ENCODE results near the gene PLEKHH1. TPM values are rescaled to one million over a fixed set of nuclear protein-coding genes. Genes with fewer than 3 reads are reported as not detected.
"Not testable (repeated sequence)": the region's sequence is repeated elsewhere in the genome, so short reads cannot be mapped to it uniquely, and the experiment has no call there.

Gene PLEKHH1
- total RNA-seq, 4 donors from 2014 or later: 1.8 to 6.1 (median 4.0) TPM

DNA sequence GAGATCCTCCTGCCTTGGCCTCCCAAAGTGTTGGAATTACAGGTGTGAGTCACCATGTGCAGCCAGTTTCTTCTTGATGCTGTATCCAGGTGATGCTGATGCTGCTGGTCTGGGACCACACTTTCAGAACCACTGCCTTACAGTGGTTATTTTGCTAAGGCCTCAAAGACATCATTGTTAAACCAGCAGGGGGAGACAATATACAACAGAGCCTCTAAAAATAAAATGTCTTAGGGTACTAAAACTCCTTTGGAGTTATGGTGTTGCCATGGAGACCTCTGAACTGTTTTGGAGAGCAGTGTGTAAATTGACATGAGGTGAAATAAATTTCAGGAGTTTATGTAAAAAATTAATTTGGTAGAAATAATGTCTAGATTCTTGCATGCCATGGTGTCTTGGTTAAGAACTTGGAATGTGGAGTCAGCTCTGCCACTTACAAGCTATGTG, 85.5 kb downstream of the PLEKHH1 start:
- Histone ChIP-seq H3K27ac (peak overlapping the region; percentile 34 to 87 (median 81)), H3K36me3 (no peaks in the 10 kb centered on the region), H3K27me3 (no peaks in the 10 kb centered on the region), H3K4me3 (no peak overlapping the region), H3K4me1 (peaks cover 0 to 45% (median 0%) of the 10 kb centered on the region in 3 donors), H3K9me3 (no peaks in the 10 kb centered on the region)
- ATAC-seq: peak; percentile 17
- no peak for TF ChIP-seq POLR2AphosphoS5 (IDR thresholded peaks at IDR 0.05)
- TF ChIP-seq, protein P1, sequence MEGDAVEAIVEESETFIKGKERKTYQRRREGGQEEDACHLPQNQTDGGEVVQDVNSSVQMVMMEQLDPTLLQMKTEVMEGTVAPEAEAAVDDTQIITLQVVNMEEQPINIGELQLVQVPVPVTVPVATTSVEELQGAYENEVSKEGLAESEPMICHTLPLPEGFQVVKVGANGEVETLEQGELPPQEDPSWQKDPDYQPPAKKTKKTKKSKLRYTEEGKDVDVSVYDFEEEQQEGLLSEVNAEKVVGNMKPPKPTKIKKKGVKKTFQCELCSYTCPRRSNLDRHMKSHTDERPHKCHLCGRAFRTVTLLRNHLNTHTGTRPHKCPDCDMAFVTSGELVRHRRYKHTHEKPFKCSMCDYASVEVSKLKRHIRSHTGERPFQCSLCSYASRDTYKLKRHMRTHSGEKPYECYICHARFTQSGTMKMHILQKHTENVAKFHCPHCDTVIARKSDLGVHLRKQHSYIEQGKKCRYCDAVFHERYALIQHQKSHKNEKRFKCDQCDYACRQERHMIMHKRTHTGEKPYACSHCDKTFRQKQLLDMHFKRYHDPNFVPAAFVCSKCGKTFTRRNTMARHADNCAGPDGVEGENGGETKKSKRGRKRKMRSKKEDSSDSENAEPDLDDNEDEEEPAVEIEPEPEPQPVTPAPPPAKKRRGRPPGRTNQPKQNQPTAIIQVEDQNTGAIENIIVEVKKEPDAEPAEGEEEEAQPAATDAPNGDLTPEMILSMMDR (IDR thresholded peaks at IDR 0.05): peak; percentile 58 to 85 (median 82)

DNA sequence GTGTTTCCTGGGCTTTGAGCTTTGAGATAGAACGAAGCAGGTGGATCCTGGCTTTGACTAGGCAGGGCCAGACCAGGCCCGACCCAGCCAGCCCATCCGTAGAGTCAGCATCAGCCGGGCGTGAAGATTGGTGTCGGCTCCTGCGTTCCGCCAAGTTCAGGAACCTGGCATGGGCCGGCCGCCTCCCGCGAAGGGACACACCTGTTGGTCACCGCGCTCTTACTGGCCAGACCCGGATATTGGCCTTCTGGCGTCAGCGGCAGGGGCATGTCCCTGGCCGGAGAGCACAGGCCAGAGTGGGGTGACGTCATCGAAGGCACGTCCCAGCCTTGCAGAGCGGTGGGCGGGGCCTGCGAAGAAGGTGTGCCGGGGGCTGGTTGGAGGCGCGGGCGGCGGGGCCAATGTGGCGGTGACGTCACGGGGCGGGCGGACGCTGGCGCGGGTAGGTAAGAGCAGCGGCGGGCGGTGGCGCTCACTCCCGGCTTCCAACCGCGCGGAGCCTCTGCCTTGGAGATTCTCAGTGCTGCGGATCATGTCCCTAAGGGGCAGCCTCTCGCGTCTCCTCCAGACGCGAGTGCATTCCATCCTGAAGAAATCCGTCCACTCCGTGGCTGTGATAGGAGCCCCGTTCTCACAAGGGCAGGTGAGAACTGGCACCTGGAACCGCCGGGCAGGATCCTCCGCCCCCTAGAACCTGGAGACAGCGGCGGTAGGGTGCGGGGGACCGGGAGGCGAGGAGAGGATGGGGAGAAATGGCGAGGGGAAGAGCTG, 86.5 kb downstream of the PLEKHH1 start, which contains the start of gene ARG2:
ARG2 (plus strand) TSS at position 475 of the 771 bp plus-strand sequence; CDS start at position 533, 58 bp downstream.
- 0% methylated on average over 4 of the region's 62 CpGs; no CpG with 5 or more reads in 1 of the 2 donors for WGBS, 2 donors (ENCODE audit: low coverage in 1 of 2)
- H3K4me3 ChIP-seq: peak within 1 kb of the TSS; percentile 48 to 62
- peak; percentile 63 for TF ChIP-seq POLR2AphosphoS5 (IDR thresholded peaks at IDR 0.05)
- TF ChIP-seq, protein P1 (IDR thresholded peaks at IDR 0.05): peak in 2 of 4 experiments; percentile 15 to 20
- TF ChIP-seq EP300 (IDR thresholded peaks at IDR 0.05): no peak
- TF ChIP-seq POLR2A (IDR thresholded peaks at IDR 0.05): peak; percentile 74 to 79
- peak; percentile 95 for ATAC-seq
- H3K27ac ChIP-seq: peak within 1 kb of the TSS; percentile 48 to 87 (median 81)
- H3K4me1 ChIP-seq: peaks cover 0 to 47% (median 0%) of the 10 kb centered on the region in 3 donors
- no peaks in the 10 kb centered on the region for H3K27me3 ChIP-seq
- H3K9me3 ChIP-seq: no peaks in the 10 kb centered on the region
- H3K36me3 ChIP-seq: no peaks in the 10 kb centered on the region

DNA sequence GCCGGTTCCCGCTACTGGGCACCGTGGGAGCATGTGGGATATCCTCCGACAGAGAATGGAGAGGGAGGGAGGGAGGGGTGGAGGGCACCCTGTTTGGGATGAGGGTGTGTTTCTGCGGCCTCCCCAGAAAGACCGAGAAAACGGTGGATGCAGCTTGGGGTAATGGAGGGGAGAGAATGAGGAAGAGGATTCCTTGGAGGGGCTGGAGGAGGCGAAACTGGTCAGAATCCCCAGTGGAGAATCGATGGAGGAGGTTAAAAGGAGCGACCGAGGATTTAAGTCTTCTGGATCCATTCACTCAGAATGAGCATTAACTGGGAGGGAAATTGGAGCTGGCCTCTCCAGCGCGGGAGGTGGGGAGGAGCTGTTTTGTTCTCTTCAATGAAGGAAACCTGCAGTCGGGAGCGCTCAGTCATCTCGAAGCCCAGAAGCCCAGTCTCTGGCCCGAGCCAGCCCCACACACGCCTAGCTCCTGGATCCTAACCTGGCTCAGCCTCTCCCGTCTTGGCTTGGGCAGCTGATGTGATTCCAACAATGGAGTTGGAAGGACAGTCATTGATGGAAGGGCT, 87.2 kb downstream of the PLEKHH1 start:
- no peaks in the 10 kb centered on the region for H3K27me3 ChIP-seq
- no peaks in the 10 kb centered on the region for H3K36me3 ChIP-seq
- TF ChIP-seq POLR2AphosphoS5 (IDR thresholded peaks at IDR 0.05) (no peak), EP300 (IDR thresholded peaks at IDR 0.05) (no peak), POLR2A (IDR thresholded peaks at IDR 0.05) (no peak)
- peak overlapping the region; percentile 48 to 62 for H3K4me3 ChIP-seq
- H3K4me1 ChIP-seq: peaks cover 0 to 47% (median 0%) of the 10 kb centered on the region in 3 donors
- 2 to 10% methylated on average over 13 to 19 of the region's 19 CpGs for WGBS, 2 donors (ENCODE audit: low coverage in 1 of 2)
- ATAC-seq: no peak
- peak overlapping the region; percentile 48 to 87 (median 81) for H3K27ac ChIP-seq
- H3K9me3 ChIP-seq: no peaks in the 10 kb centered on the region

DNA sequence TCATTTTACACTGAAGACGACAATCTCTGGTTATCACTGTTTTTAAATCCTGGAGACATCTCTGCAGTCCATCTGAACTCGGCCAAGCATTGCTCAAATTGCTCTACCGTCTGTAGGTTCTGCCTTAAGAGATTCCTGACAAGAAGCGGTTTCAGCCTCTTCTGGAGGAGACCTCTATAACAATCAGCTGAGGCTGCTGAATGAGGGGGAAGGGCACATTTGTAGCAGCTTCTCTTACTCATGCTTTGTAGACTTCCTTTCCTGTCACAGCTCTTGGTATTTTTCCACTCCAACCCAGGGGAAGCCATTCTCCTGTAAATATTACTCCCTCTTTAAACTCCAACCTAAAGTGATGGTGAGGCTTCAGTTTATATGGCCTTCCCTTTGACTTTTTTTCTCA, 89.6 kb downstream of the PLEKHH1 start:
- Histone ChIP-seq H3K27ac (peak overlapping the region; percentile 76 to 87 (median 81)), H3K27me3 (no peaks in the 10 kb centered on the region), H3K4me3 (no peak overlapping the region), H3K4me1 (peaks cover 0 to 47% (median 0%) of the 10 kb centered on the region in 3 donors), H3K36me3 (no peaks in the 10 kb centered on the region), H3K9me3 (no peaks in the 10 kb centered on the region)
- TF ChIP-seq POLR2A (IDR thresholded peaks at IDR 0.05): no peak
- TF ChIP-seq EP300 (IDR thresholded peaks at IDR 0.05): no peak
- no peak for TF ChIP-seq POLR2AphosphoS5 (IDR thresholded peaks at IDR 0.05)
- TF ChIP-seq, protein P1 (IDR thresholded peaks at IDR 0.05): no peak
- 6 to 9% methylated on average over 4 of the region's 4 CpGs for WGBS, 2 donors (ENCODE audit: low coverage in 1 of 2)
- ATAC-seq: peak; percentile 40

DNA sequence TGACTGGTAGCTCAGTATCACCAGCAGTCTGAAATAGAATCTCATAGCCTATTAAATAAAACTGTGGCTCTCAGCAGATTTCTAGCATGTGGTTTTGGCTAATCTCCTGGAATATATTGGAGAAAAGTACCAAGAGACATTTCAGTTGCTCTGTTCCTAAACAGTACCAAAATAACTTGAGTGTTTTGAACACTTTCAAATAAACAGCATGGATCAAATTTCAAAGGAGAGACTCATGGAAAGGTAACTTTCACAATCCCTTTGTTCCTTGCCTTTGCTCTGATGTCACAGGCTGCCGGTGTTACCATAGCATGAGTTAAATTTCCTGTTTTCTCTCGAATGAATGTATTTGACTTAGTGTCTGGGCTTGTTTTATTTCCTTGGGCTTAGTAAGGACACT, 90.0 kb downstream of the PLEKHH1 start:
- no peaks in the 10 kb centered on the region for H3K9me3 ChIP-seq
- TF ChIP-seq EP300 (IDR thresholded peaks at IDR 0.05): no peak
- no peak for TF ChIP-seq POLR2A (IDR thresholded peaks at IDR 0.05)
- TF ChIP-seq, protein P1 (IDR thresholded peaks at IDR 0.05): no peak
- TF ChIP-seq POLR2AphosphoS5 (IDR thresholded peaks at IDR 0.05): no peak
- 20 to 31% methylated on average over 1 to 2 of the region's 2 CpGs for WGBS, 2 donors (ENCODE audit: low coverage in 1 of 2)
- no peak overlapping the region for H3K4me3 ChIP-seq
- H3K27ac ChIP-seq: peak overlapping the region; percentile 76 to 87 (median 81)
- no peak for ATAC-seq
- H3K4me1 ChIP-seq: peaks cover 0 to 47% (median 0%) of the 10 kb centered on the region in 3 donors
- H3K27me3 ChIP-seq: no peaks in the 10 kb centered on the region
- no peaks in the 10 kb centered on the region for H3K36me3 ChIP-seq

DNA sequence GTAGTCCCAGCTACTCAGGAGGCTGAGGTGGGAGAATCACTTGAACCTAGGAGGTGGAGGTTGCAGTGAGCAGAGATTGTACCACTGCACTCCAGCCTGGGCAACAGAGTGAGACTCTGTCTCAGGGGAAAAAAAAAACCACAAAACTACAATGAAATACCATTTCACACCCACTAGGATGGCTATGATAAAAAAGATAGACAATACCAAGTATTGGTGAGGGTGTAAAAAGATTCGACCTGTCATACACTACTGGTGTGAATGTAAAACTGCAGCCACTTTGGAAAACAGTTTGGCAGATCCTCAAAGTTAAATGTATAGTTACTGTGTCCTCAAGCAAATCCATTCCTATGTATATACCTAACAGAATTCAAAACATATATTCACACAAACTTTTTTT, 93.0 kb downstream of the PLEKHH1 start:
- H3K36me3 ChIP-seq, H3K4me3 ChIP-seq, H3K27me3 ChIP-seq, H3K27ac ChIP-seq, ATAC-seq, H3K9me3 ChIP-seq: not testable (repeated sequence)
- peaks cover 0 to 23% (median 0%) of the 10 kb centered on the region in 3 donors for H3K4me1 ChIP-seq
- WGBS, 2 donors (ENCODE audit: low coverage in 1 of 2): 82 to 100% methylated on average over 1 of the region's 1 CpG
